SK-N-SH (cell line): ENCODE measurements around the gene CDK9. TPM values are rescaled to one million over a fixed set of nuclear protein-coding genes. Genes with fewer than 3 reads are reported as not detected.

Source experiments
- CTCF ChIA-PET: fragments of 300-600, 350-600 bp; formaldehyde crosslinking; extraction: SDS; loops from one replicate; lab custom pipeline; 2021; lab: Yijun Ruan, JAX
- POLR2A ChIA-PET: fragments of 350-600 bp; sonication (Branson Sonifier 250); formaldehyde crosslinking; extraction: SDS; loops from one replicate; lab custom pipeline; 2020; ENCODE audit warnings: antibody characterized with exemption, inconsistent platforms; lab: Yijun Ruan, JAX
- DNase-seq: peaks from one replicate; pipeline ENCODE4 v3.0.0; 2012
- H2AFZ ChIP-seq: fragments of 200-600 bp; sonication (generic); 2 replicates; pipeline ENCODE4 v1.8.1; 2016; ENCODE audit warnings: antibody characterized with exemption, mild to moderate bottlenecking, low read depth
- H3F3A ChIP-seq: fragments of 200-600 bp; sonication (generic); replicated peaks from 2 replicates; pipeline ENCODE3; 2016; ENCODE audit warnings: antibody characterized with exemption, mild to moderate bottlenecking; ENCODE audit not compliant: insufficient read depth
- H3K27ac ChIP-seq, 2 experiments: fragments of 200-500 bp in 1 of 2; fragments of 200-600 bp in 1 of 2; sonication (Bioruptor generic) in 1 of 2; sonication (generic), shearing (Covaris generic) in 1 of 2; 2 replicates each; pipeline versions ENCODE4 v1.5.1 to v1.6.1; 2014 to 2016; ENCODE audit warnings: low read depth in 2 of 2, inconsistent platforms in 1 of 2, low read length in 1 of 2, mild to moderate bottlenecking in 1 of 2, mixed read lengths in 1 of 2
- H3K27me3 ChIP-seq: fragments of 200-600 bp; sonication (generic), shearing (Covaris generic); 2 replicates; pipeline ENCODE4 v1.6.1; 2016; ENCODE audit warnings: mixed run types; ENCODE audit not compliant: insufficient read depth
- H3K36me3 ChIP-seq, 2 experiments: fragments of 200-500 bp in 1 of 2; fragments of 200-600 bp in 1 of 2; sonication (Bioruptor generic) in 1 of 2; sonication (generic) in 1 of 2; replicated peaks in 1 of 2; 2 replicates each; pipeline versions ENCODE3 to v1.5.1; 2014 to 2016; ENCODE audit warnings: low read length in 1 of 2, mild to moderate bottlenecking in 1 of 2; ENCODE audit not compliant: insufficient read depth in 2 of 2, control insufficient read depth in 1 of 2
- H3K4me1 ChIP-seq, 2 experiments: fragments of 200-500 bp in 1 of 2; fragments of 200-600 bp in 1 of 2; sonication (Bioruptor generic) in 1 of 2; sonication (generic), shearing (Covaris generic) in 1 of 2; 2 replicates each; pipeline versions ENCODE4 v1.5.1 to v1.6.1; 2014 to 2016; ENCODE audit warnings: low read depth in 1 of 2, low read length in 1 of 2, mixed run types in 1 of 2; ENCODE audit not compliant: insufficient read depth in 2 of 2, control insufficient read depth in 1 of 2
- H3K4me2 ChIP-seq: fragments of 200-600 bp; sonication (generic), shearing (Covaris generic); 2 replicates; pipeline ENCODE4 v1.6.1; 2017; ENCODE audit warnings: mixed run types
- H3K4me3 ChIP-seq, 2 experiments: fragments of 200-500 bp in 1 of 2; fragments of 200-600 bp in 1 of 2; sonication (Bioruptor generic) in 1 of 2; sonication (generic), shearing (Covaris generic) in 1 of 2; 2 replicates each; pipeline versions ENCODE4 v1.5.1 to v1.8.1; 2014 to 2016; ENCODE audit warnings: low read depth in 2 of 2, inconsistent platforms in 1 of 2, low read length in 1 of 2, mild to moderate bottlenecking in 1 of 2, mixed read lengths in 1 of 2, moderate library complexity in 1 of 2
- H3K79me2 ChIP-seq: fragments of 200-600 bp; sonication (generic); 2 replicates; pipeline ENCODE4 v1.8.1; 2017; ENCODE audit warnings: mild to moderate bottlenecking; ENCODE audit not compliant: insufficient read depth
- H3K9ac ChIP-seq: fragments of 200-600 bp; sonication (generic); 2 replicates; pipeline ENCODE4 v1.6.1; 2017; ENCODE audit warnings: mixed run types
- H3K9me2 ChIP-seq: fragments of 200-600 bp; sonication (generic); 2 replicates; pipeline ENCODE4 v1.6.1; 2017; ENCODE audit warnings: mixed run types
- H3K9me3 ChIP-seq: fragments of 200-600 bp; sonication (generic); 2 replicates; pipeline ENCODE4 v1.6.1; 2017; ENCODE audit warnings: mixed run types, mild to moderate bottlenecking, moderate library complexity
- H4K20me1 ChIP-seq: fragments of 200-600 bp; sonication (generic); 2 replicates; pipeline ENCODE4 v1.6.1; 2017; ENCODE audit warnings: mild to moderate bottlenecking, mixed run types; ENCODE audit not compliant: insufficient read depth
- CHD2 ChIP-seq: fragments of 150-350 bp; IDR thresholded peaks from 2 replicates; pipeline ENCODE4 v1.6.1; 2018; ENCODE audit warnings: low read length; ENCODE audit not compliant: partially characterized antibody
- ELF1 ChIP-seq: IDR thresholded peaks from 2 replicates; pipeline ENCODE4 v1.4.0; 2012
- EP300 ChIP-seq, 2 experiments: IDR thresholded peaks; 2 replicates each; pipeline versions ENCODE4 v1.4.0 to v1.6.1; 2012; ENCODE audit warnings: borderline replicate concordance in 1 of 2, low read depth in 1 of 2, low read length in 1 of 2
- FOSL2 ChIP-seq: IDR thresholded peaks from 2 replicates; pipeline ENCODE4 v1.4.0; 2012; ENCODE audit warnings: low read depth, mild to moderate bottlenecking, moderate library complexity, borderline replicate concordance
- FOXJ3 ChIP-seq: sonication (generic); formaldehyde crosslinking; IDR thresholded peaks from 2 replicates; pipeline ENCODE4 v1.5.1; 2020; ENCODE audit warnings: mild to moderate bottlenecking, missing genetic modification reagents
- GABPA ChIP-seq: IDR thresholded peaks from 2 replicates; pipeline ENCODE4 v1.4.0; 2012; ENCODE audit warnings: low read depth, mild to moderate bottlenecking
- GATA2 ChIP-seq: sonication (generic); formaldehyde crosslinking; IDR thresholded peaks from 2 replicates; pipeline ENCODE4 v1.5.0; 2020; ENCODE audit warnings: mild to moderate bottlenecking, missing genetic modification reagents
- JUND ChIP-seq: IDR thresholded peaks from 2 replicates; pipeline ENCODE4 v1.4.0; 2012
- MEF2A ChIP-seq: IDR thresholded peaks from 2 replicates; pipeline ENCODE4 v1.4.0; 2012; ENCODE audit warnings: low read depth, borderline replicate concordance
- MXI1 ChIP-seq: IDR thresholded peaks from 2 replicates; pipeline ENCODE4 v1.6.1; 2012; ENCODE audit warnings: mild to moderate bottlenecking, low read depth, low read length, improper control_type of control experiment
- NRF1 ChIP-seq: IDR thresholded peaks from 2 replicates; pipeline ENCODE4 v1.6.1; 2012; ENCODE audit warnings: low read depth, mild to moderate bottlenecking, low read length
- RAD21 ChIP-seq: IDR thresholded peaks from 2 replicates; pipeline ENCODE4 v1.6.1; 2012; ENCODE audit warnings: mild to moderate bottlenecking, low read length
- RXRA ChIP-seq: IDR thresholded peaks from 2 replicates; pipeline ENCODE4 v1.4.0; 2012; ENCODE audit warnings: low read depth, mild to moderate bottlenecking, borderline replicate concordance
- TCF12 ChIP-seq: IDR thresholded peaks from 2 replicates; pipeline ENCODE4 v1.4.0; 2012
- TEAD4 ChIP-seq: IDR thresholded peaks from 2 replicates; pipeline ENCODE4 v1.4.0; 2012; ENCODE audit warnings: mild to moderate bottlenecking, borderline replicate concordance; ENCODE audit not compliant: insufficient read depth
- YY1 ChIP-seq: IDR thresholded peaks from 2 replicates; pipeline ENCODE4 v1.4.0; 2012; ENCODE audit warnings: low read depth, mild to moderate bottlenecking
- WGBS: methylation state at CpG from one replicate; pipeline ENCODE4 v1.1.6; 2017; ENCODE audit warnings: low lambda C conversion rate; 5-methylcytosine and 5-hydroxymethylcytosine counted together
- polyA plus RNA-seq, 3 experiments: library from polyadenylated mRNA; depleted of rRNA; stranded (reverse); fragments of >200 nt; gene quantifications; 2 replicates each; pipeline ENCODE4 v1.2.3, GENCODE V29; 2012
- TF ChIP-seq, protein P1 (sequence below): IDR thresholded peaks from 2 replicates; pipeline ENCODE4 v1.6.1; 2012; ENCODE audit warnings: mild to moderate bottlenecking, low read depth, low read length, moderate library complexity
- TF ChIP-seq, protein P2 (sequence below): IDR thresholded peaks from 2 replicates; pipeline ENCODE4 v1.4.0; 2012; ENCODE audit warnings: low read depth, borderline replicate concordance
- TF ChIP-seq, protein P3 (sequence below): IDR thresholded peaks from 2 replicates; pipeline ENCODE4 v1.4.0; 2012; ENCODE audit warnings: low read depth
- TF ChIP-seq, protein P4 (sequence below): fragments of 150-350 bp; IDR thresholded peaks from 2 replicates; pipeline ENCODE4 v1.6.1; 2016; ENCODE audit warnings: mild to moderate bottlenecking, low read depth, low read length

Gene CDK9
- polyA plus RNA-seq, 1 of the 3 experiments (the other 2 are of a cell fraction), result 82.7 TPM

DNA sequence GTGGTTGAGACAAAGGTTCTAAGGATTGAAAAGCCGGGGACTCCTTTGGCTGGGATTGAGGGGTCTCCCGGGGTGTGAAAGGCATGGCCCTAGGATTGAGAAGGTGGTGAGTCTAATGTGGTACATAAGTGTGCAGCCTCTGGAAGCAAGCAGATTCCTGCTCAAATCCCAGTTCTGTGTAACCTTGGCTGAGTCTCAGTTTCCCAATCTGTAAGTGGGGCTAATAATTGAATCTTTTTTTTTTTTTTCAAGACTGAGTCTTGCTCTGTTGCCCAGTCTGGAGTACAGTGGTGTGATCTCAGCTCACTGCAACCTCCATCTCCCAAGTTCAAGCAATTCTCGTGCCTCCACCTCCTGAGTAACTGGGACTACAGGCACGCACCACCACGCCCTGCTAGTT is 13.2 kb upstream of the CDK9 start (continued):
- TF ChIP-seq TCF12 (no peak), MEF2A (no peak), JUND (no peak), GABPA (no peak), ELF1 (no peak), RAD21 (no peak), FOXJ3 (CRISPR knock-in tag) (no peak), CHD2 (no peak), MXI1 (no peak)
- TF ChIP-seq, protein P1, sequence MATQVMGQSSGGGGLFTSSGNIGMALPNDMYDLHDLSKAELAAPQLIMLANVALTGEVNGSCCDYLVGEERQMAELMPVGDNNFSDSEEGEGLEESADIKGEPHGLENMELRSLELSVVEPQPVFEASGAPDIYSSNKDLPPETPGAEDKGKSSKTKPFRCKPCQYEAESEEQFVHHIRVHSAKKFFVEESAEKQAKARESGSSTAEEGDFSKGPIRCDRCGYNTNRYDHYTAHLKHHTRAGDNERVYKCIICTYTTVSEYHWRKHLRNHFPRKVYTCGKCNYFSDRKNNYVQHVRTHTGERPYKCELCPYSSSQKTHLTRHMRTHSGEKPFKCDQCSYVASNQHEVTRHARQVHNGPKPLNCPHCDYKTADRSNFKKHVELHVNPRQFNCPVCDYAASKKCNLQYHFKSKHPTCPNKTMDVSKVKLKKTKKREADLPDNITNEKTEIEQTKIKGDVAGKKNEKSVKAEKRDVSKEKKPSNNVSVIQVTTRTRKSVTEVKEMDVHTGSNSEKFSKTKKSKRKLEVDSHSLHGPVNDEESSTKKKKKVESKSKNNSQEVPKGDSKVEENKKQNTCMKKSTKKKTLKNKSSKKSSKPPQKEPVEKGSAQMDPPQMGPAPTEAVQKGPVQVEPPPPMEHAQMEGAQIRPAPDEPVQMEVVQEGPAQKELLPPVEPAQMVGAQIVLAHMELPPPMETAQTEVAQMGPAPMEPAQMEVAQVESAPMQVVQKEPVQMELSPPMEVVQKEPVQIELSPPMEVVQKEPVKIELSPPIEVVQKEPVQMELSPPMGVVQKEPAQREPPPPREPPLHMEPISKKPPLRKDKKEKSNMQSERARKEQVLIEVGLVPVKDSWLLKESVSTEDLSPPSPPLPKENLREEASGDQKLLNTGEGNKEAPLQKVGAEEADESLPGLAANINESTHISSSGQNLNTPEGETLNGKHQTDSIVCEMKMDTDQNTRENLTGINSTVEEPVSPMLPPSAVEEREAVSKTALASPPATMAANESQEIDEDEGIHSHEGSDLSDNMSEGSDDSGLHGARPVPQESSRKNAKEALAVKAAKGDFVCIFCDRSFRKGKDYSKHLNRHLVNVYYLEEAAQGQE, result no peak
- TF ChIP-seq, all 33 proteins: peak for 0

DNA sequence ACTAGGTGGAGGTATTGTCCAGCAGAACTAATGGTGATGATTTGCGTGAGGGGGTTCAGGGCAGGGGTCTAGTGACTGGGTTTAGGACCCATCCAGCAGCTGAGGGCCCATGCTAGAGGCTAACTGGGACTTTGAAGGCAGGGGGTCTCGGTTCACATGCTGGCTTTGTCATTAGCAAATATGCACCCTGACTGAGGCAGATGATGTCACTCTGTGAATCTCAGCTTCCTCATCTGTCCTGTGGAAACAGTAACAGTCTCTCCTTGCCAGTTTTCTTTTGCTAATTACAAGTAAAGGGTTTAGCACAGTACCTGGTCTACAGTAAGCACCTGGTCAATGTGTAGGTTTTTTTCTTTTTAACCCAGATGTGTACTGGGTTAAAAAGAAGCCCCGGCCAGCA is 12.6 kb upstream of the CDK9 start:
- POLR2A ChIA-PET, result no interaction called here
- WGBS, result 75% methylated on average over 3 of the region's 3 CpGs
- no peak overlapping the region for H3K4me2 ChIP-seq

More for the DNA sequence above, 12.6 kb upstream of the CDK9 start:
- Histone ChIP-seq H3K4me3 (no peak overlapping the region), H3K27ac (no peak overlapping the region), H3K36me3 (no peaks in the 10 kb centered on the region), H3K79me2 (no peaks in the 10 kb centered on the region), H3K9me2 (no peaks in the 10 kb centered on the region), H3K9ac (no peak overlapping the region), H4K20me1 (no peaks in the 10 kb centered on the region), H3F3A (no peaks in the 10 kb centered on the region), H3K9me3 (no peaks in the 10 kb centered on the region), H3K27me3 (no peaks in the 10 kb centered on the region), H3K4me1 (peaks cover 0 to 12% of the 10 kb centered on the region in 2 experiments; a peak in 1 of 4 replicates), H2AFZ (no peak overlapping the region)
- CTCF ChIA-PET, result interaction anchor here (1.0 to 7.4 kb wide), 4 partner anchors 11 to 262 kb away, joined by 3 to 36 read pairs (median 6); partner anchors contain the start of genes CDK9 and TOR2A
- TF ChIP-seq YY1, result no peak
- no peak for TF ChIP-seq EP300 (IDR thresholded peaks at IDR 0.05; ENCODE audit: borderline replicate concordance in 1 of 2, low read depth in 1 of 2, low read length in 1 of 2)
- TF ChIP-seq, protein P2, sequence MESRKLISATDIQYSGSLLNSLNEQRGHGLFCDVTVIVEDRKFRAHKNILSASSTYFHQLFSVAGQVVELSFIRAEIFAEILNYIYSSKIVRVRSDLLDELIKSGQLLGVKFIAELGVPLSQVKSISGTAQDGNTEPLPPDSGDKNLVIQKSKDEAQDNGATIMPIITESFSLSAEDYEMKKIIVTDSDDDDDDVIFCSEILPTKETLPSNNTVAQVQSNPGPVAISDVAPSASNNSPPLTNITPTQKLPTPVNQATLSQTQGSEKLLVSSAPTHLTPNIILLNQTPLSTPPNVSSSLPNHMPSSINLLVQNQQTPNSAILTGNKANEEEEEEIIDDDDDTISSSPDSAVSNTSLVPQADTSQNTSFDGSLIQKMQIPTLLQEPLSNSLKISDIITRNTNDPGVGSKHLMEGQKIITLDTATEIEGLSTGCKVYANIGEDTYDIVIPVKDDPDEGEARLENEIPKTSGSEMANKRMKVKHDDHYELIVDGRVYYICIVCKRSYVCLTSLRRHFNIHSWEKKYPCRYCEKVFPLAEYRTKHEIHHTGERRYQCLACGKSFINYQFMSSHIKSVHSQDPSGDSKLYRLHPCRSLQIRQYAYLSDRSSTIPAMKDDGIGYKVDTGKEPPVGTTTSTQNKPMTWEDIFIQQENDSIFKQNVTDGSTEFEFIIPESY, result no peak
- no peak for TF ChIP-seq GABPA
- no peak for TF ChIP-seq JUND
- no peak for TF ChIP-seq MEF2A
- no peak for TF ChIP-seq RXRA
- no peak for TF ChIP-seq RAD21
- TF ChIP-seq NRF1, result no peak
- TF ChIP-seq, protein P3, sequence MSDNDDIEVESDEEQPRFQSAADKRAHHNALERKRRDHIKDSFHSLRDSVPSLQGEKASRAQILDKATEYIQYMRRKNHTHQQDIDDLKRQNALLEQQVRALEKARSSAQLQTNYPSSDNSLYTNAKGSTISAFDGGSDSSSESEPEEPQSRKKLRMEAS, result no peak
- TF ChIP-seq TEAD4, result no peak
- no peak for TF ChIP-seq GATA2
- no peak for TF ChIP-seq FOSL2
- no peak for TF ChIP-seq TCF12
- TF ChIP-seq ELF1, result no peak
- TF ChIP-seq, protein P4, sequence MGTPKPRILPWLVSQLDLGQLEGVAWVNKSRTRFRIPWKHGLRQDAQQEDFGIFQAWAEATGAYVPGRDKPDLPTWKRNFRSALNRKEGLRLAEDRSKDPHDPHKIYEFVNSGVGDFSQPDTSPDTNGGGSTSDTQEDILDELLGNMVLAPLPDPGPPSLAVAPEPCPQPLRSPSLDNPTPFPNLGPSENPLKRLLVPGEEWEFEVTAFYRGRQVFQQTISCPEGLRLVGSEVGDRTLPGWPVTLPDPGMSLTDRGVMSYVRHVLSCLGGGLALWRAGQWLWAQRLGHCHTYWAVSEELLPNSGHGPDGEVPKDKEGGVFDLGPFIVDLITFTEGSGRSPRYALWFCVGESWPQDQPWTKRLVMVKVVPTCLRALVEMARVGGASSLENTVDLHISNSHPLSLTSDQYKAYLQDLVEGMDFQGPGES, result no peak
- DNase-seq, result no peak
